Peyer's patch (tissue), 4 donors: Measurements from ENCODE around the gene HAND1. TPM values are rescaled to one million over a fixed set of nuclear protein-coding genes. Genes with fewer than 3 reads are reported as not detected.
"Not testable (repeated sequence)": the region's sequence is repeated elsewhere in the genome, so short reads cannot be mapped to it uniquely, and the experiment has no call there.

Experiments
- DNase-seq, 3 donors: peaks; one replicate each; pipeline ENCODE4 v3.0.0-alpha.2; 2017 to 2019
- H3K27ac ChIP-seq, 4 donors: fragments of 200-600 bp; sonication (generic); one replicate each; pipeline ENCODE4 v1.5.1; 2016 to 2019
- H3K27me3 ChIP-seq, 2 donors: fragments of 200-600 bp; sonication (generic); one replicate each; pipeline ENCODE4 v1.5.1; 2019
- H3K36me3 ChIP-seq, 3 donors: fragments of 200-600 bp; sonication (generic); one replicate each; pipeline ENCODE4 v1.5.1; 2016 to 2019
- H3K4me1 ChIP-seq, 4 donors: fragments of 200-600 bp; sonication (generic); one replicate each; pipeline ENCODE4 v1.5.1; 2016 to 2019
- H3K4me3 ChIP-seq, 4 donors: fragments of 200-600 bp; sonication (generic); 1 replicate in 3 of 4; 2 replicates in 1 of 4; pipeline ENCODE4 v1.5.1; 2016 to 2019; ENCODE audit warnings: mild to moderate bottlenecking in 1 of 4
- H3K9me3 ChIP-seq, 4 donors: fragments of 200-600 bp; sonication (generic); one replicate each; pipeline ENCODE4 v1.5.1; 2016 to 2019; ENCODE audit warnings: mild to moderate bottlenecking in 1 of 4
- POLR2A ChIP-seq, 2 donors: fragments of 450-650 bp; IDR thresholded peaks; one replicate each; pipeline ENCODE4 v1.5.1; 2017; ENCODE audit warnings: antibody characterized with exemption in 2 of 2, mild to moderate bottlenecking in 2 of 2, moderate library complexity in 2 of 2
- total RNA-seq, 4 donors: library from RNA; depleted of rRNA; stranded (reverse); fragments of >200 nt; gene quantifications; one replicate each; pipeline ENCODE4 v1.1.0, GENCODE V29; 2016
- TF ChIP-seq, protein P1 (sequence below), 6 experiments: fragments of 450-650 bp in 4 of 6; fragments of 200-600 bp in 2 of 6; sonication (generic) in 1 of 6; IDR thresholded peaks; one replicate each; pipeline ENCODE4 v1.5.1; 2017 to 2019; ENCODE audit warnings: antibody characterized with exemption in 6 of 6, mild to moderate bottlenecking in 3 of 6, moderate library complexity in 1 of 6

HAND1 gene
- total RNA-seq, 4 donors from 2014 or later, result 0.54 to 1.8 TPM; not detected in 2

DNA sequence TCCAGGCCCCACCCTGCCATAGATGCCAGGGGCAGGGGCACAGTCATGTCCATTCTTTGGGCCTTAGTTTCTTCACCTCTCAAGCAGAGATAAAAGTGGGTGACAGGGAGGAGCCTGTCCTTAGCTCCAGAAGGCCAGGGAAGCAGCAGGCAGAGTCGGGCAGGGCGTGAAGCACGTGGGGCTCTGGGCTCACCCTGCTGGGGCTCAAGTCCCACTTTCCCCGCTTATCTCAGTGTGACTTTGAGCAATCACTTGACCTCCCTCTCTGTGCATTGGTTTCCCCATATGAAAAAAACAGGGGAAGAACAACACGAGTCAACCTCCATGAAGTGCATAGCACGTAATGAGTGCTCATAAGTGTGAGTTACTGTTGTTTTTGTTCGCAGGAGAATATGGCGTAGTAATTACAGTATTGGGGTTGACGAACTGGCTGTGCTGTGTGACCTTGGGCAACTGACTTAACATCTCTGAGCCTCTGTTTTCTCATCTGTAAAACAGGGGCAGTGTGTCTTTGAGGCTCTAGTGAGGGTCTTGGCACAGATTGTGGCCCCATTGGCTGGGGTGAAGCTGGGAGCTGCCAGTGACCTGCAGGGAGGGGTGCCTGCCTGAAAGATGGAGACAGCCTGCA is 39.9 kb upstream of the HAND1 start:
- H3K27me3 ChIP-seq, result peaks cover 0 to 5% of the 10 kb centered on the region in 2 donors

DNA sequence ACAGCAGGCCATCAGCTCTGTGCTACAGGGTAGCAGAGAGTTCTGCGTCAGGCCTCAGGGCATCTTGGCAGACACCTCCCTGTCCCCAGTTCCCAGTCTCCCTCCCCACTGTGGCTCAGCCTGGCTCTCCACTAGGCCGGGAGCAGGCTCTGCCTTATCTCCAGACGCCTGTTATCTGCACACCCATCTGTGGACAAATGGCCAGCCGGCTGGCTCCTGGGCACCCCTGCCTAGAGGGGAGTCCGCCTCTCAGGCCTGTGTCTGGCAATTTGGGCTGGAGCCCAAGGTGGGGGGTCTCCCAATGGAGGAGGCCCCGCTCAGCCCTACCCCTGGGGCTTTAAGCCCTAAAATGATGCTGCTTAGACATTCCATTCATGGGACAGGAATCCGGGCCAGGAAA is 39.2 kb upstream of the HAND1 start:
- H3K4me3 ChIP-seq, result no peak overlapping the region
- H3K4me1 ChIP-seq, result no peaks in the 10 kb centered on the region
- no peak for TF ChIP-seq POLR2A (IDR thresholded peaks at IDR 0.05)
- TF ChIP-seq, protein P1, sequence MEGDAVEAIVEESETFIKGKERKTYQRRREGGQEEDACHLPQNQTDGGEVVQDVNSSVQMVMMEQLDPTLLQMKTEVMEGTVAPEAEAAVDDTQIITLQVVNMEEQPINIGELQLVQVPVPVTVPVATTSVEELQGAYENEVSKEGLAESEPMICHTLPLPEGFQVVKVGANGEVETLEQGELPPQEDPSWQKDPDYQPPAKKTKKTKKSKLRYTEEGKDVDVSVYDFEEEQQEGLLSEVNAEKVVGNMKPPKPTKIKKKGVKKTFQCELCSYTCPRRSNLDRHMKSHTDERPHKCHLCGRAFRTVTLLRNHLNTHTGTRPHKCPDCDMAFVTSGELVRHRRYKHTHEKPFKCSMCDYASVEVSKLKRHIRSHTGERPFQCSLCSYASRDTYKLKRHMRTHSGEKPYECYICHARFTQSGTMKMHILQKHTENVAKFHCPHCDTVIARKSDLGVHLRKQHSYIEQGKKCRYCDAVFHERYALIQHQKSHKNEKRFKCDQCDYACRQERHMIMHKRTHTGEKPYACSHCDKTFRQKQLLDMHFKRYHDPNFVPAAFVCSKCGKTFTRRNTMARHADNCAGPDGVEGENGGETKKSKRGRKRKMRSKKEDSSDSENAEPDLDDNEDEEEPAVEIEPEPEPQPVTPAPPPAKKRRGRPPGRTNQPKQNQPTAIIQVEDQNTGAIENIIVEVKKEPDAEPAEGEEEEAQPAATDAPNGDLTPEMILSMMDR (IDR thresholded peaks at IDR 0.05), result no peak
- DNase-seq, result no peak
- no peaks in the 10 kb centered on the region for H3K9me3 ChIP-seq
- H3K27me3 ChIP-seq, result peaks cover 0 to 5% of the 10 kb centered on the region in 2 donors
- H3K27ac ChIP-seq, result no peak overlapping the region
- H3K36me3 ChIP-seq, result no peaks in the 10 kb centered on the region

More for the DNA sequence above, 39.9 kb upstream of the HAND1 start:
- no peak overlapping the region for H3K4me3 ChIP-seq
- no peaks in the 10 kb centered on the region for H3K9me3 ChIP-seq
- no peak for TF ChIP-seq POLR2A (IDR thresholded peaks at IDR 0.05)
- TF ChIP-seq, protein P1 (IDR thresholded peaks at IDR 0.05), result no peak
- H3K36me3 ChIP-seq, result no peaks in the 10 kb centered on the region
- DNase-seq, result no peak
- no peak overlapping the region for H3K27ac ChIP-seq
- H3K4me1 ChIP-seq, result no peaks in the 10 kb centered on the region

DNA sequence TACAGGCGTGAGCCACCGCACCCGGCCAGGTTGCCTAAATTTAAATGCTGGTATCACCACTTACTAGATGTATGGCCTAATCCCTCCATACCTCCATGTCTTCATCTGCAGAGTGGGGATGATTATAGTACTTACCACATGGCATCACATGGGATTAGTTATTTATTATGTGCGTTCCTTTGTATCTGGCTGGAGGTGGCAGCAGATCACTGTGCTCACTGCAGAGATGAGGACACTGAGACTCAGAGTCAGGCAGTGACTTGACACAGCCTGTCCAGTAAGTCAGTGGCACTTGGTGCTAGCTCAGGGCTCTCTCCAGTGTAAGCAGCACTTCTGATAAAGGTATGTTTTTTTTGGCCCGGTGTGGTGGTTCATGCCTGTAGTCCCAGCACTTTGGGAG is 38.4 kb upstream of the HAND1 start:
- no peaks in the 10 kb centered on the region for H3K9me3 ChIP-seq
- no peak for DNase-seq
- TF ChIP-seq POLR2A (IDR thresholded peaks at IDR 0.05), result no peak
- H3K4me1 ChIP-seq, result no peaks in the 10 kb centered on the region
- peaks cover 0 to under 1% of the 10 kb centered on the region in 2 donors for H3K27me3 ChIP-seq
- no peak overlapping the region for H3K4me3 ChIP-seq
- H3K27ac ChIP-seq, result no peak overlapping the region
- no peaks in the 10 kb centered on the region for H3K36me3 ChIP-seq

DNA sequence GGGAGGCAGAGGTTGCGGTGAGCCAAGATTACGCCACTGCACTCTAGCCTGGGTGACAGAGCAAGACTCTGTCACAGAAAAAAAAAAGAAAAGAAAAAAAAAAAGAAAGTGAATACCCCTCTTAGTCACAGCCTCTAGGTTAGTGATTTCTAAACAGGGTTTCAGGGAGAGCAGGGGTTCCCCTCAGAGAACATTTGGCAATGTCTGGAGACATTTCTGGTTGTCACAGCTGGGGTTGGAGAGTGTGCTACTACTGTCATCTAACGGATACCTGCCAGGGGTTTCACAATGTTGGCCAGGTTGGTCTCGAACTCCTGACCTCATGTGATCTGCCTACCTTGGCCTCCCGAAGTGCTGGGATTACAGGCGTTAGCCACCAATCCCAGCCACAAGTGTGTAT is 37.5 kb upstream of the HAND1 start:
- H3K36me3 ChIP-seq, H3K9me3 ChIP-seq, H3K4me3 ChIP-seq, DNase-seq, H3K27me3 ChIP-seq, H3K4me1 ChIP-seq, H3K27ac ChIP-seq: not testable (repeated sequence)

DNA sequence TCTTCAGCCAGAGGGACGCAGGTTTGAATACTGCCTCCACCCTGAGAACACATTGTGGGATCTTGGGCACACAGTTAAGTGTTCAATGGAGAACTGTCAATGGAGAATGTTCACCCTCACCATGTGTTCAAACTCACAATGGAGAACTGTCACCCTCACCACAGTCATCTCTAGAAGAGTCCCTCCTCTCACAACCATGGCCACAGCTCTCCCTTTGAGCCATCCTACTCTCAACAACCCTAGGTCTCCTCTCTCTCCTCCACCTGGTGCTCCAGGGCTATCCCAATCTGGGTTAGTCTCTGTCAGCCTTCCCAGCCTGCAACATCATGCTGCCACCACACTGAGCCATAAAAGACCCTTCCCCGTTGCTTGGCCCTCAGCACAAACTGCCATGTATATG is 36.3 kb upstream of the HAND1 start:
- Histone ChIP-seq H3K36me3 (no peaks in the 10 kb centered on the region), H3K4me1 (no peaks in the 10 kb centered on the region), H3K9me3 (no peaks in the 10 kb centered on the region), H3K4me3 (no peak overlapping the region), H3K27me3 (no peaks in the 10 kb centered on the region), H3K27ac (no peak overlapping the region)
- TF ChIP-seq POLR2A (IDR thresholded peaks at IDR 0.05), result no peak
- TF ChIP-seq, protein P1 (IDR thresholded peaks at IDR 0.05), result no peak
- DNase-seq, result no peak

DNA sequence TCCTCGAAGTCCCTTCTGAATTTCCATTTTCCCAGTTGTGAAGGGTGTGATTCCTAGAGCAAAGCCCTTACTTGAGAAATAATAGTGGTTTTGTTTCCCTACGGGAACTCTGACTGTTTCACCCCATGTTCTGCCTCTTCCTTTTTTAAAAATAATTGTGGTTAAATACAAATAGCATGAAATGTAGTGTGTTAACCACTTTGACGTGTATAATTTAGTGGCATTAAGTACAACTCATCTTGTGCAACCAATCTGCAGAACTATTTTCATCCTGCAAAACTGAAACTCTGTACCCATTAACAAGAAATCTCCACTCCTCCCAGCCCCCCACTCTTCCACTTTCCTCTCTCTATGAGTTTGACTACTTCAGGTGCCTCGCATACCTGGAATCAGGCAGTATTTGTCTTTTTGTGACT is 35.6 kb upstream of the HAND1 start:
- no peaks in the 10 kb centered on the region for H3K27me3 ChIP-seq

More for the DNA sequence above, 35.6 kb upstream of the HAND1 start:
- Histone ChIP-seq H3K4me3 (no peak overlapping the region), H3K9me3 (no peaks in the 10 kb centered on the region), H3K27ac (no peak overlapping the region), H3K4me1 (no peaks in the 10 kb centered on the region), H3K36me3 (no peaks in the 10 kb centered on the region)
- TF ChIP-seq POLR2A (IDR thresholded peaks at IDR 0.05), result no peak
- TF ChIP-seq, protein P1 (IDR thresholded peaks at IDR 0.05), result no peak
- no peak for DNase-seq
